ENCODE measurements around the gene ADGRB3.

The ADGRB3 gene

GRCh38 chr6:68730291-68731054, 95.4 kb downstream of the ADGRB3 start:
- no peak for DNase-seq (ENCODE audit: low read depth)
- TF ChIP-seq CTCF (IDR thresholded peaks at IDR 0.05; ENCODE audit: insufficient read depth, low read depth, low read length, missing control alignments): no peak
- no peak overlapping the region for H3K4me3 ChIP-seq (ENCODE audit: low read length)

DNA sequence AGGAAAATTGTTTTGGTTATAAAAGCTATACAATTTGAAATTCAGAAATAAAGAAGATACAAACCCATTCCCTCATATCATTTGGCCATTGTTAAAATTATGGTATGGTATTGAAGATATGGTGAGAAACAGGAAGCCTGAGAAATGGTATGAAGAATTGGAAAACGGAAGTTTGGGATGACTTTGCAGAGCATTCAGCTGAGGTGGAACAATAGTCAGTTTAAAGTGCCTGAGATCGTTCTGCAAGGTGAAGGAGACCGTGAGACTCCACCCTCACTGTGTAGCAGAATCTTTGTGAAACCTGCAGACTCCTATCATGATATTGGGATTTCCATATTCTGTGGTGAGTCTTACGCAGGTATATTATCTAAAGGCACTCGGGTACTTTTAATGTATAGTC, 97.3 kb downstream of the ADGRB3 start:
- no peak for DNase-seq (ENCODE audit: low read depth)
- no peak overlapping the region for H3K4me3 ChIP-seq (ENCODE audit: low read length)
- no peak for TF ChIP-seq CTCF (IDR thresholded peaks at IDR 0.05; ENCODE audit: insufficient read depth, low read depth, low read length, missing control alignments)

- no peak overlapping the region for H3K4me3 ChIP-seq (ENCODE audit: low read length)
- DNase-seq (ENCODE audit: low read depth): no peak
- no peak for TF ChIP-seq CTCF (IDR thresholded peaks at IDR 0.05; ENCODE audit: insufficient read depth, low read depth, low read length, missing control alignments)
Measured at GRCh38 chr6:68735866-68736265, 100.8 kb downstream of the ADGRB3 start.

DNA sequence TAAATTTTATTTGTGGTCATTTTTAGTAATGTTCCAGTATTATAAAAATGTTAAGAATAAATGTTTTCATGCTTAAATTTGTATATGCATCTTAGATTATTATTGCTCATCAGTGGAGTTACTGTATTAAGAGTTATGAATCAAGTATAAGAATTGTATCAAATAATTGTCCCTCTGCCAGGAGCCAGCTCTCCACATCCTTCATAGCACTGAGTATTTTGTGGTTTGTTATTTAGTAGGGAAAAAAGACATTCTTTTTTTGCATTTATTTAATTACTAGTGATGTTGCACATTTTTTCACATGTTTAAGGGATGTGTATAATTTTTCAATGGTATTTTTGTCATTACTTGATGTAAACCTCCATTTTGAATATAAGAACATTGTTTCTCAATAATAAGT, 102.0 kb downstream of the ADGRB3 start:
- DNase-seq (ENCODE audit: low read depth): no peak
- H3K4me3 ChIP-seq (ENCODE audit: low read length): no peak overlapping the region
- no peak for TF ChIP-seq CTCF (IDR thresholded peaks at IDR 0.05; ENCODE audit: insufficient read depth, low read depth, low read length, missing control alignments)

- no peak for DNase-seq (ENCODE audit: low read depth)
- TF ChIP-seq CTCF (IDR thresholded peaks at IDR 0.05; ENCODE audit: insufficient read depth, low read depth, low read length, missing control alignments): no peak
- no peak overlapping the region for H3K4me3 ChIP-seq (ENCODE audit: low read length)
Measured at GRCh38 chr6:68738039-68738438, 103.0 kb downstream of the ADGRB3 start.

DNA sequence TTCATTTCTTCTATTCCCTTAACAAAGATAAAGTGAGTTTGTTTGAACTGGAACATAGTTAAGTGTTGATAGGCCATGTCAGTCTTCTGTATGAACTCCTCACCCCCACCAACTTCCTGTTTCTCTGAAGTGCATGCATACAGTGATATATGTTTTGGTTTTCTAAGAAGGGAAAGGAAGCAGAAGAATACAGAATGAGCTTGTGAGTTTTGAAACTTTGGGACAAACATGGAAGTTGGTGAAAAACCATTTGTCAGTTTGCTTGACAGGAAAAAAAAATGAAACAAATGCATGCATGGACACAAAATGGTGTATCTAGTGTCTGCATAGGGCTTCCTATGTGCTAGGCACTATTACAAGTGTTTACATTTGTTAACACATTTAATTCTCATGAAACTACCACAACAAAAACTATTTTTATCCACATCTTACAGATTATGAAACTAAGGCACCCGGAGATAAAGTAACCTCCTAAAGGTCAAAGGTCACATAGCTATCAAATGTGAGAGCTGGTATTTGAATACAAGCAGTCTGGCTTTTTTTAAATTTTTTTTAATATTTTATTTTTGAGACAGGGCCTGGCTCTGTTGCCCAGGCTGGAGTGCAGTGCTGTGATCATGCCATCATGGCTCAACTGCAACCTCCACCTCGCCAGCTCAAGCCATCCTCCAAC, 105.9 kb downstream of the ADGRB3 start:
- no peak for DNase-seq (ENCODE audit: low read depth)
- no peak overlapping the region for H3K4me3 ChIP-seq (ENCODE audit: low read length)
- no peak for TF ChIP-seq CTCF (IDR thresholded peaks at IDR 0.05; ENCODE audit: insufficient read depth, low read depth, low read length, missing control alignments)

Measured in epithelial cell of esophagus (primary cell).